Adipocyte (in vitro differentiated cells): ENCODE results near the gene BTRC.
"Not testable (repeated sequence)": the region's sequence is repeated elsewhere in the genome, so short reads cannot be mapped to it uniquely, and the experiment has no call there.

Experiments
- DNase-seq: peaks from one replicate; pipeline ENCODE4 v3.0.0-alpha.2; 2015; ENCODE audit warnings: low read depth
- H3K27me3 ChIP-seq: replicated peaks from 2 replicates; pipeline ENCODE4 v1.7.0; 2013; ENCODE audit warnings: mild to moderate bottlenecking, low read length, moderate library complexity; ENCODE audit not compliant: control insufficient read depth, insufficient read depth
- H3K36me3 ChIP-seq: 2 replicates; pipeline ENCODE4 v1.7.0; 2013; ENCODE audit warnings: low read length, mild to moderate bottlenecking, moderate library complexity; ENCODE audit not compliant: control insufficient read depth, insufficient read depth, severe bottlenecking
- H3K4me1 ChIP-seq: 2 replicates; pipeline ENCODE4 v1.7.0; 2013; ENCODE audit warnings: mild to moderate bottlenecking, low read length, moderate library complexity; ENCODE audit not compliant: control insufficient read depth, insufficient read depth
- H3K4me3 ChIP-seq: 2 replicates; pipeline ENCODE4 v1.7.0; 2013; ENCODE audit warnings: mild to moderate bottlenecking, low read length, moderate library complexity
- H3K9ac ChIP-seq: 2 replicates; pipeline ENCODE4 v1.7.0; 2013; ENCODE audit warnings: mild to moderate bottlenecking, low read length, moderate library complexity
- H3K9me3 ChIP-seq: 2 replicates; pipeline ENCODE4 v1.7.0; 2013; ENCODE audit warnings: mild to moderate bottlenecking, low read length, moderate library complexity; ENCODE audit not compliant: control insufficient read depth

Gene BTRC

GRCh38 chr10:101393378-101393777, 39.4 kb downstream of the BTRC start:
- Histone ChIP-seq H3K4me1 (peaks cover 10% of the 10 kb centered on the region), H3K27me3 (no peaks in the 10 kb centered on the region), H3K36me3 (no peaks in the 10 kb centered on the region), H3K4me3 (no peak overlapping the region), H3K9ac (no peak overlapping the region), H3K9me3 (no peaks in the 10 kb centered on the region)
- DNase-seq = no peak

DNA sequence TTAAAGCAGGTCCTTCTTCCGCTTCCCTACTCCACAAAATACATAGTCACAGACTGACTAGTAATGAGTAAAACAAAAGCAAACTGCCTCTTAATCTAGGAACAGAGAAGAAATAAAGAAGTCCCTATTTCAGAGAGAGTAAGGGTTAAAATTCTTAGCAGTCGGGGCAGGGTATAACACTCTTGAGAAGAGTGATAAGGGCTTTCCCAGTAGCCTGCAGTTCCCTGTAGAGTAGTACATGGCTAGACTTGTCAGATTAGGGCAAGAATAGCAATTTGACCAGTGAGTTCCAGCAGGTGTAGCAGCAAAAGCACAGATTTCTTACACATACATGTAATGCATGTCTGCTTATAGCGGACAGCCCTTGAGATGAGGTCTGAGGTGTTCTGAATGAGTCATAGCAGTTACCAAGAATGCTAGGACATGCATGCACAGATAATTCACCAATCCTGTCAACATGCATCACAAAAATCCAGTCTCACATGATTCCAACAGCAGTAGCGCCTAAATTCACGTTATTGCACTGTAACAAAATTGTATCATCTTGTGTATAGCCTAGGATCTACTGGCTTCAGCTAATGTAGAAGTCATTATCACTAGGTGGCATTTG, 40.7 kb downstream of the BTRC start:
- Histone ChIP-seq H3K9ac (no peak overlapping the region), H3K4me3 (no peak overlapping the region), H3K9me3 (no peaks in the 10 kb centered on the region), H3K36me3 (no peaks in the 10 kb centered on the region), H3K27me3 (no peaks in the 10 kb centered on the region), H3K4me1 (no peaks in the 10 kb centered on the region)
- no peak for DNase-seq

- H3K4me3 ChIP-seq = no peak overlapping the region
- no peak overlapping the region for H3K9ac ChIP-seq
- DNase-seq = peak; percentile 69
- H3K27me3 ChIP-seq = no peaks in the 10 kb centered on the region
- no peaks in the 10 kb centered on the region for H3K9me3 ChIP-seq
- no peaks in the 10 kb centered on the region for H3K4me1 ChIP-seq
- no peaks in the 10 kb centered on the region for H3K36me3 ChIP-seq
Measured at GRCh38 chr10:101397140-101397539, 43.2 kb downstream of the BTRC start.

DNA sequence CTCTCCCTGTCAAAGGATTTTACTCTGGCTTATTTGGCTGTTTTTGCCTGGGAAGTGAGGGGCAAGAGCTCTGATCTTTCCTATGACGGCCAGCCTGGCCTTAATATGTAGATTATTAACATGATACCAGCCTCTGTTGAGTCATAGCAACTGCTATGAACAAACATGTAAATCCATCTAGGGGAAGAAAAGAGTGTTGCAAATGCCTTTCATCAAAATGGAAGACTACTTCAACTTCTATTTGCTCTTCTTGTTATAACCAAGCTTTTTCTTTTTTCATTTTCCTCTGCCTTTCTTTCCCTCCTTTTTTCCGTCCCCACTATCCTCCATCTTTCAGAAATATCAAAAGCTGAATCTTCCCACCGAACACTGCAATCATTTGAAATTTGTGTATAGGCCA, 46.6 kb downstream of the BTRC start:
- no peaks in the 10 kb centered on the region for H3K9me3 ChIP-seq
- DNase-seq = no peak
- peaks cover 9% of the 10 kb centered on the region for H3K4me1 ChIP-seq
- H3K4me3 ChIP-seq = no peak overlapping the region
- H3K36me3 ChIP-seq = no peaks in the 10 kb centered on the region
- H3K27me3 ChIP-seq = no peaks in the 10 kb centered on the region
- no peak overlapping the region for H3K9ac ChIP-seq

GRCh38 chr10:101402711-101403110, 48.7 kb downstream of the BTRC start:
- DNase-seq = no peak
- Histone ChIP-seq H3K27me3 (no peaks in the 10 kb centered on the region), H3K9ac (no peak overlapping the region), H3K4me3 (no peak overlapping the region), H3K36me3 (no peaks in the 10 kb centered on the region), H3K4me1 (peaks cover 9% of the 10 kb centered on the region), H3K9me3 (no peaks in the 10 kb centered on the region)

DNA sequence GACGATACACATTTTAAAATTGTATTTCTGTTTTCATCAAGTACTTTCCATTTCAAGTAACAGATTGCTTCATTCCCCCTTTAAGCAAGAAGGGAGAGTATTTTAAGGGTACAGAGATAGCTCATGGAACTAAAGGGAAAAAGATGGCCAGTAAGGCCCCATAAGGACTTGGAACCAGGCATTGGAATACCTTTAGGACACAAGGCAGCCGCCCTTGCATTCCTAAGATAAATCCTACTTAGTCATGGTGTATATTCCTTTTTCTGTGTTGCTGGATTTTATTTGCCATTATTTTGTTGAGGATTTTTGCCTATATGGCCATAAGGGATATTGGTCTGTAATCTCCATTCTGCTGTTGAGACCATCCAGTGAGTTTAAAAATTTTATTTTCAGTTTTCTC, 49.2 kb downstream of the BTRC start:
- no peaks in the 10 kb centered on the region for H3K9me3 ChIP-seq
- H3K36me3 ChIP-seq = no peaks in the 10 kb centered on the region
- H3K4me3 ChIP-seq = no peak overlapping the region
- no peaks in the 10 kb centered on the region for H3K27me3 ChIP-seq
- no peak overlapping the region for H3K9ac ChIP-seq
- no peak for DNase-seq
- H3K4me1 ChIP-seq = peaks cover 9% of the 10 kb centered on the region

DNA sequence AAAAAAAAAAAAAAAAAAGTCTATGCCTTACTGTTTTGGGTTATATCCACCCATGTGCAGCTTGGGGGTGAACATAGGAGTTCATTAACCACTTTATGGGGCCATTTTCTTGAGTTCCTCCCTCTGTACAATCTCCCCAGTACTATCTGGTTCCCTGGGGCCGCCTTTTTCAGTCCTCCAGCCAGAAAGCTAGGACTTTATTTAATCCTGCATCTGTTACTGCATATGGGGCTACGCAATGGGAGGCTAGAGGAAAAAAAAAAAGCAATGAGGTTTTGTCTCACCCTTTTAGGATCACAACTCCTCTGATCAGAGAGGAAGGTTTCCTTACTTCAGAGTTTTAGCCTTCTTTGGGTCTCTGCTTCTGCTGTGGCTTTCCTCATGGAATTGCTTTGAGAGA, 51.0 kb downstream of the BTRC start:
- no peak overlapping the region for H3K4me3 ChIP-seq
- DNase-seq = no peak
- no peaks in the 10 kb centered on the region for H3K27me3 ChIP-seq
- peaks cover 8% of the 10 kb centered on the region for H3K36me3 ChIP-seq
- peaks cover 9% of the 10 kb centered on the region for H3K4me1 ChIP-seq
- no peaks in the 10 kb centered on the region for H3K9me3 ChIP-seq
- no peak overlapping the region for H3K9ac ChIP-seq

GRCh38 chr10:101411598-101411997, 57.6 kb downstream of the BTRC start:
- peaks cover 5% of the 10 kb centered on the region for H3K4me1 ChIP-seq
- DNase-seq = no peak
- H3K9me3 ChIP-seq = peaks cover 5% of the 10 kb centered on the region
- H3K27me3 ChIP-seq = no peaks in the 10 kb centered on the region
- H3K36me3 ChIP-seq = peaks cover 8% of the 10 kb centered on the region
- no peak overlapping the region for H3K4me3 ChIP-seq
- H3K9ac ChIP-seq = no peak overlapping the region

GRCh38 chr10:101414034-101414433, 60.1 kb downstream of the BTRC start:
- DNase-seq = no peak
- Histone ChIP-seq H3K4me1 (peaks cover 5% of the 10 kb centered on the region), H3K36me3 (peaks cover 6% of the 10 kb centered on the region), H3K9me3 (peaks cover 5% of the 10 kb centered on the region), H3K4me3 (no peak overlapping the region), H3K9ac (no peak overlapping the region), H3K27me3 (no peaks in the 10 kb centered on the region)

- no peak overlapping the region for H3K9ac ChIP-seq
- no peaks in the 10 kb centered on the region for H3K27me3 ChIP-seq
- no peak for DNase-seq
- no peaks in the 10 kb centered on the region for H3K36me3 ChIP-seq
- no peak overlapping the region for H3K4me3 ChIP-seq
- peaks cover 5% of the 10 kb centered on the region for H3K9me3 ChIP-seq
- peaks cover 5% of the 10 kb centered on the region for H3K4me1 ChIP-seq
Measured at GRCh38 chr10:101415884-101416283, 61.9 kb downstream of the BTRC start.

GRCh38 chr10:101421967-101422366, 68.0 kb downstream of the BTRC start:
- not testable (repeated sequence) for H3K9me3 ChIP-seq, H3K9ac ChIP-seq, H3K27me3 ChIP-seq, H3K4me1 ChIP-seq, DNase-seq, H3K4me3 ChIP-seq, H3K36me3 ChIP-seq

DNA sequence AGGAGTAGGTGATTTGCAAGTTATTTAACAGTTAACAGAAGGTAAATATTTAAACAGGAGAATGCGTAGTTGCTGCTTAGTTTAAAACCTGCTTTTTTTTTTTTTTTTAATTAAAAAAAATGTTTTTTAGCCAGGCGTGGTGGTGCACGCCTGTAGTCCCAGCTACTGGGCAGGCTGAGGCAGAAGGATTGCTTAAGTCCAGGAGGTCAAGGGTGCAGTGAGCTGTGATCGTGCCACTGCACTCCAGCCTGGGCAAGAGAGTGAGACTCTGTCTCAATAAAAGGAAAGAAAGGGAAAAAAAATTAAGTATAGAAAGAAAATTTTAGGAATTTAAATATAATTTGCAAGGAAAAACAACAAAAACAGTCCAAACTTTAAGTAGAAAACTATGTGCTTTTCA, 71.6 kb downstream of the BTRC start:
- Histone ChIP-seq H3K4me3 (no peak overlapping the region), H3K4me1 (peaks cover 3% of the 10 kb centered on the region), H3K27me3 (no peaks in the 10 kb centered on the region), H3K9me3 (no peaks in the 10 kb centered on the region), H3K36me3 (no peaks in the 10 kb centered on the region), H3K9ac (no peak overlapping the region)
- no peak for DNase-seq
